ENCODE measurements around the gene SLC23A2.
A peak's percentile ranks its signal among the peaks of the same experiment; 100 is the strongest.

Gene SLC23A2

GRCh38 chr20:4810426-4811019 is 190.8 kb downstream of the SLC23A2 start:
- no peak for DNase-seq

GRCh38 chr20:4809707-4810106 is 191.6 kb downstream of the SLC23A2 start:
- DNase-seq: peak; percentile 9

- DNase-seq: no peak
Measured at GRCh38 chr20:4808872-4809271, 192.4 kb downstream of the SLC23A2 start.

GRCh38 chr20:4805663-4806449 is 195.5 kb downstream of the SLC23A2 start:
- DNase-seq: no peak

GRCh38 chr20:4802527-4802926 is 198.8 kb downstream of the SLC23A2 start:
- no peak for DNase-seq

Data from stimulated activated naive CD4-positive, alpha-beta T cell treated with Interleukin-2 at 50 U/mL for 16 hours (primary cell).